Naive thymus-derived CD4-positive, alpha-beta T cell (primary cell): ENCODE data around the gene SEMA4D. TPM values are rescaled to one million over a fixed set of nuclear protein-coding genes. Genes with fewer than 3 reads are reported as not detected.

ENCODE experiments used
- ATAC-seq: fragments of 150-1000 bp; cut with Tn5 transposase; 2 replicates; pipeline ENCODE4 v1.10.0; 2021; ENCODE audit warnings: mild to moderate bottlenecking, moderate library complexity
- CTCF ChIA-PET: fragments of 350-600 bp; sonication (Branson Sonifier 250); formaldehyde crosslinking; loops from one replicate; lab custom pipeline; 2021; ENCODE audit warnings: antibody characterized with exemption; lab: Charles Lee
- POLR2A ChIA-PET: fragments of 350-600 bp; sonication (Branson Sonifier 250); formaldehyde crosslinking; loops from one replicate; lab custom pipeline; 2021; ENCODE audit warnings: antibody characterized with exemption, inconsistent platforms; lab: Charles Lee
- DNase-seq, 9 donors: peaks; one replicate each; pipeline versions ENCODE4 v3.0.0 to v3.0.0-alpha.2; 2020 to 2022; ENCODE audit warnings: mixed read lengths in 1 of 9
- H3K27ac ChIP-seq: one replicate; pipeline ENCODE4 v1.7.0; 2013; ENCODE audit warnings: mild to moderate bottlenecking, low read depth, low read length, moderate library complexity
- H3K27me3 ChIP-seq, 2 donors: one replicate each; pipeline ENCODE4 v1.7.0; 2013; ENCODE audit warnings: low read length in 2 of 2, mild to moderate bottlenecking in 2 of 2, moderate library complexity in 2 of 2; ENCODE audit not compliant: control insufficient read depth in 2 of 2, insufficient read depth in 2 of 2
- H3K36me3 ChIP-seq, 3 experiments: 1 replicate in 2 of 3; 2 replicates in 1 of 3; pipeline ENCODE4 v1.7.0; 2013; ENCODE audit warnings: low read length in 3 of 3, mild to moderate bottlenecking in 3 of 3, moderate library complexity in 1 of 3; ENCODE audit not compliant: insufficient read depth in 3 of 3, control insufficient read depth in 2 of 3
- H3K4me1 ChIP-seq, 2 donors: one replicate each; pipeline ENCODE4 v1.7.0; 2013; ENCODE audit warnings: low read length in 2 of 2, mild to moderate bottlenecking in 2 of 2, moderate library complexity in 1 of 2; ENCODE audit not compliant: control insufficient read depth in 2 of 2, insufficient read depth in 2 of 2
- H3K4me3 ChIP-seq: 2 replicates; pipeline ENCODE4 v1.7.0; 2013; ENCODE audit warnings: mild to moderate bottlenecking, low read length
- H3K9me3 ChIP-seq, 3 experiments: 1 replicate in 2 of 3; 2 replicates in 1 of 3; pipeline ENCODE4 v1.7.0; 2013; ENCODE audit warnings: low read length in 3 of 3; ENCODE audit not compliant: control insufficient read depth in 2 of 3
- H3K27ac Mint-ChIP-seq, 9 donors: one replicate each; pipeline ENCODE4 v1.8.0; 2020 to 2022; ENCODE audit warnings: mixed read lengths in 9 of 9, mild to moderate bottlenecking in 8 of 9, moderate library complexity in 5 of 9, inconsistent platforms in 2 of 9
- H3K27me3 Mint-ChIP-seq, 5 donors: one replicate each; pipeline ENCODE4 v1.8.0; 2021 to 2022; ENCODE audit warnings: mixed read lengths in 5 of 5, mild to moderate bottlenecking in 1 of 5
- H3K36me3 Mint-ChIP-seq, 5 donors: one replicate each; pipeline ENCODE4 v1.8.0; 2020 to 2022; ENCODE audit warnings: mixed read lengths in 5 of 5, mild to moderate bottlenecking in 3 of 5, inconsistent platforms in 1 of 5
- H3K4me1 Mint-ChIP-seq, 7 donors: one replicate each; pipeline ENCODE4 v1.8.0; 2020 to 2022; ENCODE audit warnings: mixed read lengths in 7 of 7, mild to moderate bottlenecking in 3 of 7, inconsistent platforms in 1 of 7
- H3K4me3 Mint-ChIP-seq, 10 donors: one replicate each; pipeline ENCODE4 v1.8.0; 2020 to 2022; ENCODE audit warnings: mild to moderate bottlenecking in 10 of 10, mixed read lengths in 10 of 10, moderate library complexity in 6 of 10, inconsistent platforms in 2 of 10
- H3K9me3 Mint-ChIP-seq, 11 donors: one replicate each; pipeline ENCODE4 v1.8.0; 2020 to 2022; ENCODE audit warnings: mixed read lengths in 11 of 11, mild to moderate bottlenecking in 4 of 11, inconsistent platforms in 1 of 11, moderate library complexity in 1 of 11
- intact Hi-C, 2 donors: fragments of 100-400 bp; cut with micrococcal nuclease; formaldehyde crosslinking; loops; one replicate each; pipeline ENCODE4 v1.15.1; 2023
- polyA plus RNA-seq, 2 donors: library from polyadenylated mRNA; unstranded; fragments of 300-500 nt; fragmentation: Illumina TruSeq; gene quantifications; one replicate each; pipeline ENCODE4 v1.2.3, GENCODE V29; 2021
- total RNA-seq, 6 experiments: library from RNA in 5 of 6; stranded (reverse) in 5 of 6; gene quantifications; 1 replicate in 5 of 6; 2 replicates in 1 of 6; pipeline ENCODE4 v1.2.3 and lab custom pipeline; 2021 to 2026

SEMA4D gene
- total and polyA plus RNA-seq, 7 experiments from 2014 or later = 114 to 465 (median 448) TPM

GRCh38 chr9:89465726-89466308 is 32.1 kb downstream of the SEMA4D start:
- peaks cover 80 to 99% (median 95%) of the 10 kb centered on the region in 7 donors for H3K4me1 Mint-ChIP-seq
- intact Hi-C loops = loop anchor here (2.0 to 10.0 kb wide), 6 partner anchors 13 to 1899 kb away; partner anchors contain the start of genes AUH (in 1 of the 2) and SECISBP2 (in 1 of the 2)
- Histone ChIP-seq H3K27ac (peak overlapping the region; percentile 74), H3K9me3 (no peaks in the 10 kb centered on the region), H3K27me3 (no peaks in the 10 kb centered on the region), H3K36me3 (peaks cover 0 to 4% (median 3%) of the 10 kb centered on the region in 3 experiments), H3K4me1 (peaks cover 97 to 99% of the 10 kb centered on the region in 2 donors), H3K4me3 (no peak overlapping the region)
- H3K9me3 Mint-ChIP-seq = peaks cover 0 to 3% (median 0%) of the 10 kb centered on the region in 11 donors
- H3K27me3 Mint-ChIP-seq = no peaks in the 10 kb centered on the region
- ATAC-seq = no peak
- peak overlapping the region; percentile 86 to 99 (median 97) for H3K27ac Mint-ChIP-seq
- DNase-seq = no peak
- ChIA-PET CTCF (interaction anchor here (1.3 to 3.5 kb wide), 3 partner anchors 9 to 83 kb away, joined by 3 to 13 read pairs (median 10); no protein-coding TSS in a partner anchor), POLR2A (interaction anchor here (0.7 to 19.8 kb wide), 7 partner anchors 7 to 85 kb away, joined by 4 to 242 read pairs (median 5); no protein-coding TSS in a partner anchor)
- H3K4me3 Mint-ChIP-seq = peak overlapping the region; percentile 67 to 92 (median 86)
- H3K36me3 Mint-ChIP-seq = peaks cover 5 to 60% (median 39%) of the 10 kb centered on the region in 5 donors

GRCh38 chr9:89465001-89465451 is 32.9 kb downstream of the SEMA4D start:
- H3K4me1 ChIP-seq = peaks cover 97 to 99% of the 10 kb centered on the region in 2 donors
- peaks cover 81 to 99% (median 95%) of the 10 kb centered on the region in 7 donors for H3K4me1 Mint-ChIP-seq
- peaks cover 0 to 3% (median 0%) of the 10 kb centered on the region in 11 donors for H3K9me3 Mint-ChIP-seq
- no peaks in the 10 kb centered on the region for H3K27me3 Mint-ChIP-seq
- peaks cover 5 to 57% (median 35%) of the 10 kb centered on the region in 5 donors for H3K36me3 Mint-ChIP-seq
- H3K27me3 ChIP-seq = no peaks in the 10 kb centered on the region
- ChIA-PET CTCF (interaction anchor here (0.5 to 3.5 kb wide), 6 partner anchors 10 to 84 kb away, joined by 3 to 13 read pairs (median 3); no protein-coding TSS in a partner anchor), POLR2A (interaction anchor here (0.8 to 19.8 kb wide), 10 partner anchors 8 to 86 kb away, joined by 3 to 242 read pairs (median 6); no protein-coding TSS in a partner anchor)
- peak overlapping the region; percentile 83 to 90 (median 88) for H3K4me3 Mint-ChIP-seq
- peaks cover 0 to 11% (median 3%) of the 10 kb centered on the region in 3 experiments for H3K36me3 ChIP-seq
- ATAC-seq = no peak
- no peaks in the 10 kb centered on the region for H3K9me3 ChIP-seq
- peak overlapping the region; percentile 74 for H3K27ac ChIP-seq
- DNase-seq = no peak
- peak overlapping the region; percentile 27 for H3K4me3 ChIP-seq
- intact Hi-C loops = loop anchor here (2.0 to 10.0 kb wide), 6 partner anchors 14 to 1900 kb away; partner anchors contain the start of genes AUH (in 1 of the 2) and SECISBP2 (in 1 of the 2)
- H3K27ac Mint-ChIP-seq = peak overlapping the region; percentile 86 to 99 (median 97)

GRCh38 chr9:89464300-89464901 is 33.5 kb downstream of the SEMA4D start:
- Histone ChIP-seq H3K9me3 (no peaks in the 10 kb centered on the region), H3K4me1 (peaks cover 97 to 99% of the 10 kb centered on the region in 2 donors), H3K36me3 (peaks cover 0 to 13% (median 3%) of the 10 kb centered on the region in 3 experiments), H3K27me3 (no peaks in the 10 kb centered on the region), H3K27ac (peak overlapping the region; percentile 74), H3K4me3 (peak overlapping the region; percentile 27)
- ATAC-seq (no peak), DNase-seq (no peak)
- CTCF ChIA-PET = interaction anchor here (0.5 to 3.5 kb wide), 6 partner anchors 10 to 84 kb away, joined by 3 to 13 read pairs (median 3); no protein-coding TSS in a partner anchor
- Mint-ChIP-seq H3K27me3 (no peaks in the 10 kb centered on the region), H3K4me1 (peaks cover 81 to 99% (median 95%) of the 10 kb centered on the region in 7 donors), H3K9me3 (peaks cover 0 to 3% (median 0%) of the 10 kb centered on the region in 11 donors), H3K36me3 (peaks cover 5 to 55% (median 36%) of the 10 kb centered on the region in 5 donors), H3K4me3 (peak overlapping the region; percentile 83 to 90 (median 88)), H3K27ac (peak overlapping the region; percentile 86 to 99 (median 97))
- intact Hi-C loops = loop anchor here (1.0 to 10.0 kb wide), 12 partner anchors 8 to 1900 kb away; partner anchors contain the start of genes AUH (in 1 of the 2) and CKS2 (in 1 of the 2)
- POLR2A ChIA-PET = interaction anchor here (0.7 to 19.8 kb wide), 12 partner anchors 9 to 85 kb away, joined by 3 to 242 read pairs (median 4); no protein-coding TSS in a partner anchor

- Histone ChIP-seq H3K27ac (peak overlapping the region; percentile 74), H3K9me3 (no peaks in the 10 kb centered on the region), H3K27me3 (no peaks in the 10 kb centered on the region), H3K4me1 (peaks cover 93 to 97% of the 10 kb centered on the region in 2 donors), H3K36me3 (peaks cover 0 to 13% (median 3%) of the 10 kb centered on the region in 3 experiments), H3K4me3 (no peak overlapping the region)
- intact Hi-C loops = loop anchor here (5.0 to 10.0 kb wide), 2 partner anchors 151 to 1902 kb away; partner anchors contain the start of genes AUH (in 1 of the 2) and CKS2 (in 1 of the 2)
- peaks cover 0 to 3% (median 0%) of the 10 kb centered on the region in 11 donors for H3K9me3 Mint-ChIP-seq
- peak overlapping the region; percentile 42 to 90 (median 80) for H3K4me3 Mint-ChIP-seq
- peaks cover 5 to 47% (median 36%) of the 10 kb centered on the region in 5 donors for H3K36me3 Mint-ChIP-seq
- CTCF ChIA-PET = interaction anchor here (0.7 to 3.5 kb wide), 6 partner anchors 9 to 86 kb away, joined by 3 to 13 read pairs (median 4); no protein-coding TSS in a partner anchor
- POLR2A ChIA-PET = interaction anchor here (0.7 to 19.8 kb wide), 12 partner anchors 9 to 81 kb away, joined by 3 to 242 read pairs (median 5); no protein-coding TSS in a partner anchor
- DNase-seq (no peak), ATAC-seq (no peak)
- no peaks in the 10 kb centered on the region for H3K27me3 Mint-ChIP-seq
- H3K4me1 Mint-ChIP-seq = peaks cover 77 to 99% (median 95%) of the 10 kb centered on the region in 7 donors
- H3K27ac Mint-ChIP-seq = peak overlapping the region; percentile 86 to 99 (median 96)
Observed at GRCh38 chr9:89462817-89463683, 34.9 kb downstream of the SEMA4D start.

GRCh38 chr9:89462199-89462598 is 35.7 kb downstream of the SEMA4D start:
- Mint-ChIP-seq H3K36me3 (peaks cover 5 to 45% (median 34%) of the 10 kb centered on the region in 5 donors), H3K4me3 (peak overlapping the region; percentile 63 to 90 (median 80)), H3K4me1 (peaks cover 78 to 99% (median 96%) of the 10 kb centered on the region in 7 donors), H3K9me3 (peaks cover 0 to 3% (median 0%) of the 10 kb centered on the region in 11 donors), H3K27me3 (no peaks in the 10 kb centered on the region), H3K27ac (peak overlapping the region; percentile 86 to 99 (median 96))
- intact Hi-C loops = loop anchor here (5.0 to 10.0 kb wide), 2 partner anchors 150 to 1903 kb away; partner anchors contain the start of genes AUH (in 1 of the 2) and CKS2 (in 1 of the 2)
- no peaks in the 10 kb centered on the region for H3K27me3 ChIP-seq
- POLR2A ChIA-PET = interaction anchor here (1.0 to 19.8 kb wide), 8 partner anchors 8 to 81 kb away, joined by 3 to 242 read pairs (median 6); no protein-coding TSS in a partner anchor
- H3K36me3 ChIP-seq = peaks cover 0 to 13% (median 3%) of the 10 kb centered on the region in 3 experiments
- ATAC-seq (no peak), DNase-seq (no peak)
- no peak overlapping the region for H3K4me3 ChIP-seq
- H3K4me1 ChIP-seq = peaks cover 85 to 95% of the 10 kb centered on the region in 2 donors
- CTCF ChIA-PET = interaction anchor here (0.7 to 1.1 kb wide), 6 partner anchors 10 to 114 kb away, joined by 3 to 6 read pairs (median 4); no protein-coding TSS in a partner anchor
- peak overlapping the region; percentile 54 for H3K27ac ChIP-seq
- H3K9me3 ChIP-seq = no peaks in the 10 kb centered on the region
